Trophoblast cell (in vitro differentiated cells and primary cell): Measurements from ENCODE around the gene STK26.

ENCODE experiments used
- DNase-seq, 2 donors: peaks; one replicate each; pipeline ENCODE4 v3.0.0-alpha.2; 2016
- H2AFZ ChIP-seq: 2 replicates; pipeline ENCODE4 v1.6.1; 2013; ENCODE audit warnings: low read length, moderate library complexity, mild to moderate bottlenecking; ENCODE audit not compliant: insufficient read depth, poor library complexity
- H2AK5ac ChIP-seq: 2 replicates; pipeline ENCODE4 v1.6.1; 2013; ENCODE audit warnings: mild to moderate bottlenecking, low read length
- H2BK120ac ChIP-seq: 2 replicates; pipeline ENCODE4 v1.6.1; 2013; ENCODE audit warnings: low read length, mild to moderate bottlenecking, moderate library complexity; ENCODE audit not compliant: insufficient read depth, poor library complexity
- H2BK12ac ChIP-seq: 2 replicates; pipeline ENCODE4 v1.6.1; 2013; ENCODE audit warnings: mild to moderate bottlenecking, low read length, moderate library complexity
- H2BK5ac ChIP-seq: 2 replicates; pipeline ENCODE4 v1.6.1; 2013; ENCODE audit warnings: low read length, low read depth, moderate library complexity, mild to moderate bottlenecking; ENCODE audit not compliant: poor library complexity
- H3K14ac ChIP-seq: 2 replicates; pipeline ENCODE4 v1.6.1; 2013; ENCODE audit warnings: mild to moderate bottlenecking, low read length
- H3K18ac ChIP-seq: 2 replicates; pipeline ENCODE4 v1.6.1; 2013; ENCODE audit warnings: mild to moderate bottlenecking, low read length
- H3K23ac ChIP-seq: 2 replicates; pipeline ENCODE4 v1.6.1; 2013; ENCODE audit warnings: low read length
- H3K27ac ChIP-seq: 2 replicates; pipeline ENCODE4 v1.5.1; 2013; ENCODE audit warnings: low read depth, mild to moderate bottlenecking, inconsistent platforms, low read length, moderate library complexity
- H3K27me3 ChIP-seq: 2 replicates; pipeline ENCODE4 v1.6.1; 2013; ENCODE audit warnings: inconsistent platforms, mild to moderate bottlenecking, low read length, moderate library complexity; ENCODE audit not compliant: insufficient read depth
- H3K36me3 ChIP-seq, 2 experiments: 1 replicate in 1 of 2; 2 replicates in 1 of 2; pipeline ENCODE4 v1.6.1; 2013; ENCODE audit warnings: low read length in 2 of 2, mild to moderate bottlenecking in 2 of 2, moderate library complexity in 1 of 2; ENCODE audit not compliant: insufficient read depth in 2 of 2, control insufficient read depth in 1 of 2
- H3K4ac ChIP-seq: 2 replicates; pipeline ENCODE4 v1.6.1; 2013; ENCODE audit warnings: low read depth, mild to moderate bottlenecking, low read length, moderate library complexity
- H3K4me1 ChIP-seq, 2 experiments: 1 replicate in 1 of 2; 2 replicates in 1 of 2; pipeline ENCODE4 v1.6.1; 2013; ENCODE audit warnings: low read length in 2 of 2, mild to moderate bottlenecking in 2 of 2, moderate library complexity in 1 of 2; ENCODE audit not compliant: insufficient read depth in 2 of 2, control insufficient read depth in 1 of 2
- H3K4me2 ChIP-seq: 2 replicates; pipeline ENCODE4 v1.6.1; 2013; ENCODE audit warnings: inconsistent platforms, mild to moderate bottlenecking, low read length, moderate library complexity
- H3K4me3 ChIP-seq: 2 replicates; pipeline ENCODE4 v1.5.1; 2013; ENCODE audit warnings: mild to moderate bottlenecking, low read depth, low read length, inconsistent platforms
- H3K79me1 ChIP-seq: one replicate; pipeline ENCODE4 v1.6.1; 2013; ENCODE audit warnings: low read length
- H3K79me2 ChIP-seq: 2 replicates; pipeline ENCODE4 v1.6.1; 2013; ENCODE audit warnings: low read length, mild to moderate bottlenecking; ENCODE audit not compliant: control insufficient read depth, insufficient read depth, poor library complexity
- H3K9ac ChIP-seq: 2 replicates; pipeline ENCODE4 v1.6.1; 2013; ENCODE audit warnings: mild to moderate bottlenecking, low read length
- H3K9me3 ChIP-seq: 2 replicates; pipeline ENCODE4 v1.6.1; 2013; ENCODE audit warnings: low read depth, mild to moderate bottlenecking, control low read depth, inconsistent platforms, low read length; ENCODE audit not compliant: insufficient read depth
- H4K12ac ChIP-seq: 2 replicates; pipeline ENCODE4 v1.6.1; 2013; ENCODE audit warnings: low read depth, mild to moderate bottlenecking, low read length, moderate library complexity
- H4K8ac ChIP-seq: 2 replicates; pipeline ENCODE4 v1.6.1; 2013; ENCODE audit warnings: low read depth, mild to moderate bottlenecking, low read length, moderate library complexity
- H4K91ac ChIP-seq: one replicate; pipeline ENCODE4 v1.6.1; 2013; ENCODE audit warnings: low read depth, mild to moderate bottlenecking, low read length, moderate library complexity
- WGBS: extraction: QIAGEN DNeasy Blood & Tissue Kit; methylation state at CpG from one replicate; pipeline ENCODE4 v1.1.7; 2013; ENCODE audit warnings: missing lambda C conversion rate; ENCODE audit not compliant: insufficient read length, insufficient coverage; ENCODE audit errors: extremely low coverage; 5-methylcytosine and 5-hydroxymethylcytosine counted together

Gene STK26

DNA sequence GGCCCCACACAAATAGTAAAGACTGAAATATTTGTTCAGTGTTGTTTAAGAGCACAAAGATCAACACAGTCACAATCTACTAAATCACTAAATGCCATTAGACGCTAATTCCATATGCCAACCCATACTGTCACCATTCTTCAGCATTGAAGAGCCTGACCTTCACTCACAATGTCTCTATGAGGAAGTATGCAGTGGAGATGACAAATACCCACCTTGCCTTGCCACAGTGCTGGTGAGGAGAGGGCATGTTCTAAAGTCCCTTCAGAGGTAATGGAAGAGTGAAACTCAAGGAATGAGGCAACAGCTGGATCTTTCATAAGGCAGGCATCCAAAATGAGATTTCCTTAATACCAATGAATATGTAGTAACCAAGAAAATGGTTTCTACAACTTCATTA lies 54.3 kb downstream of the STK26 start:
- WGBS: no CpG with 5 or more reads among the region's 1 CpG
- H3K4ac ChIP-seq: no peak overlapping the region

GRCh38 chrX:132077912-132078311 lies 54.8 kb downstream of the STK26 start:
- no CpG with 5 or more reads among the region's 3 CpGs for WGBS
- Histone ChIP-seq H4K91ac (no peak overlapping the region), H3K79me2 (no peaks in the 10 kb centered on the region)

More for the DNA sequence above, 54.3 kb downstream of the STK26 start:
- H2BK12ac ChIP-seq: no peak overlapping the region
- no peaks in the 10 kb centered on the region for H3K9me3 ChIP-seq
- no peak overlapping the region for H2BK5ac ChIP-seq
- no peak overlapping the region for H3K18ac ChIP-seq
- no peaks in the 10 kb centered on the region for H3K36me3 ChIP-seq
- H3K79me1 ChIP-seq: no peaks in the 10 kb centered on the region
- no peak overlapping the region for H3K4me3 ChIP-seq
- H2AK5ac ChIP-seq: no peak overlapping the region
- no peak overlapping the region for H4K12ac ChIP-seq
- no peak overlapping the region for H3K9ac ChIP-seq
- H3K14ac ChIP-seq: no peak overlapping the region
- no peak overlapping the region for H2BK120ac ChIP-seq
- H4K8ac ChIP-seq: no peak overlapping the region
- no peak for DNase-seq
- H3K27me3 ChIP-seq: no peaks in the 10 kb centered on the region
- no peak overlapping the region for H3K23ac ChIP-seq
- H3K4me2 ChIP-seq: no peak overlapping the region
- no peaks in the 10 kb centered on the region for H3K4me1 ChIP-seq
- H2AFZ ChIP-seq: no peak overlapping the region
- H3K79me2 ChIP-seq: no peaks in the 10 kb centered on the region
- no peak overlapping the region for H4K91ac ChIP-seq
- no peak overlapping the region for H3K27ac ChIP-seq

DNA sequence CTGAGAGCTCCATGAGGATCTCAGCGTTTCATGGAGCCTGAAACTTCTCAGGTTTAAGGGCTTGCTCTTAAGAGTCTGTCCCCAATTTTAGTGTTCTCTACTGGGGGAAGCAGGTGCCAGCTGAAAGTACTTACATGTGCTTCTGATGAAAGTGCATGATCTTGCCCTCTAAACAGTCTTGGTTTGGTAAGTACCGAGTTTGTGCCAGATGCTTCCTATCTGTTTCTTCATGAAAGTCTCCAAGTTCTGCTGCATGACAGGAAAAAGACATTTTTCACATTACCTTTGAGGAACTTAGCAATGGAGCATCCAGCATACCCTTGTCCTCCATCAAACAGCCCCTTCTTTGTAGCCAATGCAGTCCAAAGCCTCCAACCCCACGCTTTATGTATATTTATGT lies 62.7 kb downstream of the STK26 start:
- H4K91ac ChIP-seq: no peak overlapping the region
- no peak overlapping the region for H2AK5ac ChIP-seq
- no peaks in the 10 kb centered on the region for H3K4me1 ChIP-seq
- H3K4ac ChIP-seq: no peak overlapping the region
- H3K23ac ChIP-seq: no peak overlapping the region
- H3K79me2 ChIP-seq: no peaks in the 10 kb centered on the region
- no peak overlapping the region for H2BK12ac ChIP-seq
- no peaks in the 10 kb centered on the region for H3K36me3 ChIP-seq
- no peak overlapping the region for H4K12ac ChIP-seq
- H3K18ac ChIP-seq: no peak overlapping the region
- H3K79me1 ChIP-seq: no peaks in the 10 kb centered on the region
- H4K8ac ChIP-seq: no peak overlapping the region
- no peak for DNase-seq
- no peak overlapping the region for H3K9ac ChIP-seq
- H3K4me3 ChIP-seq: no peak overlapping the region
- H3K27ac ChIP-seq: no peak overlapping the region
- H2BK120ac ChIP-seq: no peak overlapping the region
- H2AFZ ChIP-seq: no peak overlapping the region
- H2BK5ac ChIP-seq: no peak overlapping the region
- no peak overlapping the region for H3K4me2 ChIP-seq
- no peaks in the 10 kb centered on the region for H3K9me3 ChIP-seq
- WGBS: no CpG with 5 or more reads among the region's 3 CpGs
- no peaks in the 10 kb centered on the region for H3K27me3 ChIP-seq
- no peak overlapping the region for H3K14ac ChIP-seq

More at GRCh38 chrX:132077912-132078311, 54.8 kb downstream of the STK26 start:
- Histone ChIP-seq H3K23ac (no peak overlapping the region), H3K79me1 (no peaks in the 10 kb centered on the region), H3K14ac (no peak overlapping the region), H2AK5ac (no peak overlapping the region), H3K27me3 (no peaks in the 10 kb centered on the region), H3K18ac (no peak overlapping the region), H3K4ac (no peak overlapping the region), H3K4me1 (no peaks in the 10 kb centered on the region), H3K36me3 (no peaks in the 10 kb centered on the region), H2AFZ (no peak overlapping the region), H3K9me3 (no peaks in the 10 kb centered on the region), H4K12ac (no peak overlapping the region), H4K8ac (no peak overlapping the region), H2BK5ac (no peak overlapping the region), H3K4me3 (no peak overlapping the region), H2BK12ac (no peak overlapping the region), H3K27ac (no peak overlapping the region), H3K4me2 (no peak overlapping the region), H3K9ac (no peak overlapping the region), H2BK120ac (no peak overlapping the region)
- no peak for DNase-seq

GRCh38 chrX:132086672-132087071 lies 63.6 kb downstream of the STK26 start:
- Histone ChIP-seq H2AK5ac (no peak overlapping the region), H2BK5ac (no peak overlapping the region), H2BK120ac (no peak overlapping the region), H3K27ac (no peak overlapping the region), H2BK12ac (no peak overlapping the region), H3K4me3 (no peak overlapping the region), H3K4me2 (no peak overlapping the region), H3K27me3 (no peaks in the 10 kb centered on the region), H3K36me3 (no peaks in the 10 kb centered on the region), H3K4me1 (no peaks in the 10 kb centered on the region), H3K23ac (no peak overlapping the region), H3K14ac (no peak overlapping the region), H4K12ac (no peak overlapping the region), H3K9ac (no peak overlapping the region), H3K79me1 (no peaks in the 10 kb centered on the region), H2AFZ (no peak overlapping the region), H4K8ac (no peak overlapping the region), H3K9me3 (no peaks in the 10 kb centered on the region), H3K79me2 (no peaks in the 10 kb centered on the region), H3K18ac (no peak overlapping the region), H3K4ac (no peak overlapping the region), H4K91ac (no peak overlapping the region)
- DNase-seq: peak; percentile 21 to 79
- WGBS: no CpG with 5 or more reads among the region's 2 CpGs
